HG03066 (cell line): ENCODE data around the gene ASB6.

Experiments
- ATAC-seq: cut with Tn5 transposase; IDR thresholded peaks from one replicate; pipeline ENCODE4 v1.9.1; 2021; ENCODE audit warnings: low read depth; ENCODE audit not compliant: unreplicated experiment

The ASB6 gene

GRCh38 chr9:129587487-129588262 lies 54.3 kb downstream of the ASB6 start:
- ATAC-seq = no peak

- no peak for ATAC-seq
These were observed 55.3 kb downstream of the ASB6 start for GRCh38 chr9:129586685-129587084.

- ATAC-seq = no peak
These were observed 55.7 kb downstream of the ASB6 start for GRCh38 chr9:129586245-129586644.

- ATAC-seq = no peak
These were observed 56.6 kb downstream of the ASB6 start for GRCh38 chr9:129585352-129585751.
